SK-N-SH (cell line): ENCODE data around the gene CPSF3. TPM values are rescaled to one million over a fixed set of nuclear protein-coding genes. Genes with fewer than 3 reads are reported as not detected.
A peak's percentile ranks its signal among the peaks of the same experiment; 100 is the strongest.

Experiments used
- CTCF ChIA-PET: fragments of 300-600, 350-600 bp; formaldehyde crosslinking; extraction: SDS; loops from one replicate; lab custom pipeline; 2021; lab: Yijun Ruan, JAX
- POLR2A ChIA-PET: fragments of 350-600 bp; sonication (Branson Sonifier 250); formaldehyde crosslinking; extraction: SDS; loops from one replicate; lab custom pipeline; 2020; ENCODE audit warnings: antibody characterized with exemption, inconsistent platforms; lab: Yijun Ruan, JAX
- DNase-seq: peaks from one replicate; pipeline ENCODE4 v3.0.0; 2012
- H2AFZ ChIP-seq: fragments of 200-600 bp; sonication (generic); 2 replicates; pipeline ENCODE4 v1.8.1; 2016; ENCODE audit warnings: antibody characterized with exemption, mild to moderate bottlenecking, low read depth
- H3F3A ChIP-seq: fragments of 200-600 bp; sonication (generic); replicated peaks from 2 replicates; pipeline ENCODE3; 2016; ENCODE audit warnings: antibody characterized with exemption, mild to moderate bottlenecking; ENCODE audit not compliant: insufficient read depth
- H3K27ac ChIP-seq, 2 experiments: fragments of 200-500 bp in 1 of 2; fragments of 200-600 bp in 1 of 2; sonication (Bioruptor generic) in 1 of 2; sonication (generic), shearing (Covaris generic) in 1 of 2; 2 replicates each; pipeline versions ENCODE4 v1.5.1 to v1.6.1; 2014 to 2016; ENCODE audit warnings: low read depth in 2 of 2, inconsistent platforms in 1 of 2, low read length in 1 of 2, mild to moderate bottlenecking in 1 of 2, mixed read lengths in 1 of 2
- H3K27me3 ChIP-seq: fragments of 200-600 bp; sonication (generic), shearing (Covaris generic); 2 replicates; pipeline ENCODE4 v1.6.1; 2016; ENCODE audit warnings: mixed run types; ENCODE audit not compliant: insufficient read depth
- H3K36me3 ChIP-seq, 2 experiments: fragments of 200-500 bp in 1 of 2; fragments of 200-600 bp in 1 of 2; sonication (Bioruptor generic) in 1 of 2; sonication (generic) in 1 of 2; replicated peaks in 1 of 2; 2 replicates each; pipeline versions ENCODE3 to v1.5.1; 2014 to 2016; ENCODE audit warnings: low read length in 1 of 2, mild to moderate bottlenecking in 1 of 2; ENCODE audit not compliant: insufficient read depth in 2 of 2, control insufficient read depth in 1 of 2
- H3K4me1 ChIP-seq, 2 experiments: fragments of 200-500 bp in 1 of 2; fragments of 200-600 bp in 1 of 2; sonication (Bioruptor generic) in 1 of 2; sonication (generic), shearing (Covaris generic) in 1 of 2; 2 replicates each; pipeline versions ENCODE4 v1.5.1 to v1.6.1; 2014 to 2016; ENCODE audit warnings: low read depth in 1 of 2, low read length in 1 of 2, mixed run types in 1 of 2; ENCODE audit not compliant: insufficient read depth in 2 of 2, control insufficient read depth in 1 of 2
- H3K4me2 ChIP-seq: fragments of 200-600 bp; sonication (generic), shearing (Covaris generic); 2 replicates; pipeline ENCODE4 v1.6.1; 2017; ENCODE audit warnings: mixed run types
- H3K4me3 ChIP-seq, 2 experiments: fragments of 200-500 bp in 1 of 2; fragments of 200-600 bp in 1 of 2; sonication (Bioruptor generic) in 1 of 2; sonication (generic), shearing (Covaris generic) in 1 of 2; 2 replicates each; pipeline versions ENCODE4 v1.5.1 to v1.8.1; 2014 to 2016; ENCODE audit warnings: low read depth in 2 of 2, inconsistent platforms in 1 of 2, low read length in 1 of 2, mild to moderate bottlenecking in 1 of 2, mixed read lengths in 1 of 2, moderate library complexity in 1 of 2
- H3K79me2 ChIP-seq: fragments of 200-600 bp; sonication (generic); 2 replicates; pipeline ENCODE4 v1.8.1; 2017; ENCODE audit warnings: mild to moderate bottlenecking; ENCODE audit not compliant: insufficient read depth
- H3K9ac ChIP-seq: fragments of 200-600 bp; sonication (generic); 2 replicates; pipeline ENCODE4 v1.6.1; 2017; ENCODE audit warnings: mixed run types
- H3K9me2 ChIP-seq: fragments of 200-600 bp; sonication (generic); 2 replicates; pipeline ENCODE4 v1.6.1; 2017; ENCODE audit warnings: mixed run types
- H3K9me3 ChIP-seq: fragments of 200-600 bp; sonication (generic); 2 replicates; pipeline ENCODE4 v1.6.1; 2017; ENCODE audit warnings: mixed run types, mild to moderate bottlenecking, moderate library complexity
- H4K20me1 ChIP-seq: fragments of 200-600 bp; sonication (generic); 2 replicates; pipeline ENCODE4 v1.6.1; 2017; ENCODE audit warnings: mild to moderate bottlenecking, mixed run types; ENCODE audit not compliant: insufficient read depth
- CHD2 ChIP-seq: fragments of 150-350 bp; IDR thresholded peaks from 2 replicates; pipeline ENCODE4 v1.6.1; 2018; ENCODE audit warnings: low read length; ENCODE audit not compliant: partially characterized antibody
- ELF1 ChIP-seq: IDR thresholded peaks from 2 replicates; pipeline ENCODE4 v1.4.0; 2012
- EP300 ChIP-seq, 2 experiments: IDR thresholded peaks; 2 replicates each; pipeline versions ENCODE4 v1.4.0 to v1.6.1; 2012; ENCODE audit warnings: borderline replicate concordance in 1 of 2, low read depth in 1 of 2, low read length in 1 of 2
- EZH2phosphoT487 ChIP-seq: fragments of 200-600 bp; sonication (generic); IDR thresholded peaks from 2 replicates; pipeline ENCODE4 v1.6.1; 2017; ENCODE audit warnings: low read depth, mixed run types, mild to moderate bottlenecking, antibody characterized with exemption, moderate library complexity, borderline replicate concordance
- FOSL2 ChIP-seq: IDR thresholded peaks from 2 replicates; pipeline ENCODE4 v1.4.0; 2012; ENCODE audit warnings: low read depth, mild to moderate bottlenecking, moderate library complexity, borderline replicate concordance
- FOXJ3 ChIP-seq: sonication (generic); formaldehyde crosslinking; IDR thresholded peaks from 2 replicates; pipeline ENCODE4 v1.5.1; 2020; ENCODE audit warnings: mild to moderate bottlenecking, missing genetic modification reagents
- JUND ChIP-seq: IDR thresholded peaks from 2 replicates; pipeline ENCODE4 v1.4.0; 2012
- MAX ChIP-seq: IDR thresholded peaks from 2 replicates; pipeline ENCODE4 v1.4.0; 2012; ENCODE audit warnings: low read depth
- NFIC ChIP-seq: IDR thresholded peaks from 2 replicates; pipeline ENCODE4 v1.4.0; 2012; ENCODE audit warnings: borderline replicate concordance
- NRF1 ChIP-seq: IDR thresholded peaks from 2 replicates; pipeline ENCODE4 v1.6.1; 2012; ENCODE audit warnings: low read depth, mild to moderate bottlenecking, low read length
- RCOR1 ChIP-seq: fragments of 150-350 bp; IDR thresholded peaks from 2 replicates; pipeline ENCODE4 v1.6.1; 2017; ENCODE audit warnings: antibody characterized with exemption, low read length
- SIN3A ChIP-seq: IDR thresholded peaks from 2 replicates; pipeline ENCODE4 v1.6.1; 2012; ENCODE audit warnings: low read depth, mild to moderate bottlenecking, low read length, moderate library complexity, borderline replicate concordance
- SMC3 ChIP-seq: IDR thresholded peaks from 2 replicates; pipeline ENCODE4 v1.6.1; 2012; ENCODE audit warnings: low read depth, low read length, improper control_type of control experiment
- TCF12 ChIP-seq: IDR thresholded peaks from 2 replicates; pipeline ENCODE4 v1.4.0; 2012
- USF1 ChIP-seq: IDR thresholded peaks from 2 replicates; pipeline ENCODE4 v1.4.0; 2012; ENCODE audit warnings: low read depth, borderline replicate concordance
- WGBS: methylation state at CpG from one replicate; pipeline ENCODE4 v1.1.6; 2017; ENCODE audit warnings: low lambda C conversion rate; 5-methylcytosine and 5-hydroxymethylcytosine counted together
- polyA plus RNA-seq, 3 experiments: library from polyadenylated mRNA; depleted of rRNA; stranded (reverse); fragments of >200 nt; gene quantifications; 2 replicates each; pipeline ENCODE4 v1.2.3, GENCODE V29; 2012
- TF ChIP-seq, protein P1 (sequence below): IDR thresholded peaks from 2 replicates; pipeline ENCODE4; 2012
- TF ChIP-seq, protein P2 (sequence below): IDR thresholded peaks from 2 replicates; pipeline ENCODE4 v1.4.0; 2012; ENCODE audit warnings: low read depth, borderline replicate concordance

The CPSF3 gene
- polyA plus RNA-seq, 1 of the 3 experiments (the other 2 are of a cell fraction), result 34.2 TPM

- H3K27ac ChIP-seq, result peak overlapping the region in 1 of 2 experiments; percentile 10; a peak in 2 of 4 replicates
- DNase-seq, result no peak
- no peaks in the 10 kb centered on the region for H3K9me2 ChIP-seq
- peaks cover 96 to 97% of the 10 kb centered on the region in 2 experiments for H3K36me3 ChIP-seq
- no peak overlapping the region for H3K9ac ChIP-seq
- ChIA-PET POLR2A (no interaction called here), CTCF (interaction anchor here (1.6 kb wide), 1 partner anchor 18 kb away, joined by 5 read pairs; no protein-coding TSS in a partner anchor)
- TF ChIP-seq RCOR1 (no peak), NFIC (no peak), FOXJ3 (no peak), FOSL2 (no peak), TCF12 (no peak), SIN3A (no peak), MAX (no peak)
- TF ChIP-seq, protein P1, sequence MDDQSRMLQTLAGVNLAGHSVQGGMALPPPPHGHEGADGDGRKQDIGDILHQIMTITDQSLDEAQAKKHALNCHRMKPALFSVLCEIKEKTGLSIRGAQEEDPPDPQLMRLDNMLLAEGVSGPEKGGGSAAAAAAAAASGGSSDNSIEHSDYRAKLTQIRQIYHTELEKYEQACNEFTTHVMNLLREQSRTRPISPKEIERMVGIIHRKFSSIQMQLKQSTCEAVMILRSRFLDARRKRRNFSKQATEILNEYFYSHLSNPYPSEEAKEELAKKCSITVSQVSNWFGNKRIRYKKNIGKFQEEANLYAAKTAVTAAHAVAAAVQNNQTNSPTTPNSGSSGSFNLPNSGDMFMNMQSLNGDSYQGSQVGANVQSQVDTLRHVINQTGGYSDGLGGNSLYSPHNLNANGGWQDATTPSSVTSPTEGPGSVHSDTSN, result no peak
- no peaks in the 10 kb centered on the region; a peak in 1 of 4 replicates for H3K4me1 ChIP-seq
- no peak overlapping the region for H3K4me2 ChIP-seq
- 95% methylated on average over 1 of the region's 1 CpG for WGBS
- no peak overlapping the region for H3K4me3 ChIP-seq
- H2AFZ ChIP-seq, result no peak overlapping the region
- peaks cover 15% of the 10 kb centered on the region; the same call in 1 of the 2 replicates for H3K79me2 ChIP-seq
- peaks cover 12% of the 10 kb centered on the region for H3F3A ChIP-seq
- H4K20me1 ChIP-seq, result peaks cover 4% of the 10 kb centered on the region; the same call in 1 of the 2 replicates
- no peaks in the 10 kb centered on the region for H3K9me3 ChIP-seq
- no peaks in the 10 kb centered on the region for H3K27me3 ChIP-seq
Observed at GRCh38 chr2:9488583-9489547, 65.4 kb downstream of the CPSF3 start.

- POLR2A ChIA-PET, result no interaction called here
Observed at GRCh38 chr2:9490789-9491188, 67.3 kb downstream of the CPSF3 start.

More at GRCh38 chr2:9490789-9491188, 67.3 kb downstream of the CPSF3 start:
- DNase-seq, result no peak
- Histone ChIP-seq H3K9ac (no peak overlapping the region), H3K36me3 (peaks cover 89 to 94% of the 10 kb centered on the region in 2 experiments), H3F3A (peaks cover 15% of the 10 kb centered on the region), H4K20me1 (no peaks in the 10 kb centered on the region), H3K9me3 (no peaks in the 10 kb centered on the region), H3K27ac (no peak overlapping the region), H3K4me3 (no peak overlapping the region), H3K4me2 (no peak overlapping the region), H3K27me3 (no peaks in the 10 kb centered on the region), H3K4me1 (no peaks in the 10 kb centered on the region), H3K9me2 (no peaks in the 10 kb centered on the region), H2AFZ (no peak overlapping the region), H3K79me2 (peaks cover 13% of the 10 kb centered on the region; the same call in 1 of the 2 replicates)
- CTCF ChIA-PET, result interaction anchor here (1.6 kb wide), 1 partner anchor 16 kb away, joined by 5 read pairs; no protein-coding TSS in a partner anchor
- WGBS, result 85% methylated on average over 2 of the region's 2 CpGs
- TF ChIP-seq NRF1, result no peak
- TF ChIP-seq CHD2, result no peak
- TF ChIP-seq, protein P1, result no peak
- TF ChIP-seq SMC3, result no peak
- no peak for TF ChIP-seq MAX
- TF ChIP-seq JUND, result no peak
- TF ChIP-seq ELF1, result no peak
- TF ChIP-seq EZH2phosphoT487, result no peak
- no peak for TF ChIP-seq EP300 (IDR thresholded peaks at IDR 0.05; ENCODE audit: borderline replicate concordance in 1 of 2, low read depth in 1 of 2, low read length in 1 of 2)
- TF ChIP-seq TCF12, result no peak
- TF ChIP-seq RCOR1, result no peak
- no peak for TF ChIP-seq USF1
- TF ChIP-seq, protein P2, sequence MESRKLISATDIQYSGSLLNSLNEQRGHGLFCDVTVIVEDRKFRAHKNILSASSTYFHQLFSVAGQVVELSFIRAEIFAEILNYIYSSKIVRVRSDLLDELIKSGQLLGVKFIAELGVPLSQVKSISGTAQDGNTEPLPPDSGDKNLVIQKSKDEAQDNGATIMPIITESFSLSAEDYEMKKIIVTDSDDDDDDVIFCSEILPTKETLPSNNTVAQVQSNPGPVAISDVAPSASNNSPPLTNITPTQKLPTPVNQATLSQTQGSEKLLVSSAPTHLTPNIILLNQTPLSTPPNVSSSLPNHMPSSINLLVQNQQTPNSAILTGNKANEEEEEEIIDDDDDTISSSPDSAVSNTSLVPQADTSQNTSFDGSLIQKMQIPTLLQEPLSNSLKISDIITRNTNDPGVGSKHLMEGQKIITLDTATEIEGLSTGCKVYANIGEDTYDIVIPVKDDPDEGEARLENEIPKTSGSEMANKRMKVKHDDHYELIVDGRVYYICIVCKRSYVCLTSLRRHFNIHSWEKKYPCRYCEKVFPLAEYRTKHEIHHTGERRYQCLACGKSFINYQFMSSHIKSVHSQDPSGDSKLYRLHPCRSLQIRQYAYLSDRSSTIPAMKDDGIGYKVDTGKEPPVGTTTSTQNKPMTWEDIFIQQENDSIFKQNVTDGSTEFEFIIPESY, result no peak
